ENCODE measurements around the gene ZNF302. TPM values are rescaled to one million over a fixed set of nuclear protein-coding genes. Genes with fewer than 3 reads are reported as not detected.

The ZNF302 gene
- total and polyA plus RNA-seq, 2 experiments from 2014 or later = 16.6 to 27.4 TPM

DNA sequence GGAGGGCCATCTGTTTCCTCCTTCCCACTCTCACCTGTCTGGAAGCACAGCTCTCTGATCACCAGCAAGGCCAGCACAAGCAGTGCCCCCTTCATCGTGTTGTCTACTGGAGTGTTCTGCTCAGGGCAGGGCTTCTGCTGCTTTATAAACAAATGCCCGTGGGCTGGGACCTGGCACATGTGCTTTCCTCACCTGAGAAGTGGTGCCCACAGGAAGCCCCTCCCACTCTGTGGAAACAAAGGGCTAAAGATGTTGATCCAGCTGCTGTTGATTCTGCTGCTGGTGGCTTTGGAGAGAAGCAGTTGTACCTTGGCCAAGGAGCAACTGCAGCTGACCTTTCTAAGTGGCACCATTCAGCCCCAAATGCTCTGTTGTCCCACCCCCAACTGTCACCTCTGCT lies 30.2 kb downstream of the ZNF302 start (continued):
- TF ChIP-seq, protein P1, sequence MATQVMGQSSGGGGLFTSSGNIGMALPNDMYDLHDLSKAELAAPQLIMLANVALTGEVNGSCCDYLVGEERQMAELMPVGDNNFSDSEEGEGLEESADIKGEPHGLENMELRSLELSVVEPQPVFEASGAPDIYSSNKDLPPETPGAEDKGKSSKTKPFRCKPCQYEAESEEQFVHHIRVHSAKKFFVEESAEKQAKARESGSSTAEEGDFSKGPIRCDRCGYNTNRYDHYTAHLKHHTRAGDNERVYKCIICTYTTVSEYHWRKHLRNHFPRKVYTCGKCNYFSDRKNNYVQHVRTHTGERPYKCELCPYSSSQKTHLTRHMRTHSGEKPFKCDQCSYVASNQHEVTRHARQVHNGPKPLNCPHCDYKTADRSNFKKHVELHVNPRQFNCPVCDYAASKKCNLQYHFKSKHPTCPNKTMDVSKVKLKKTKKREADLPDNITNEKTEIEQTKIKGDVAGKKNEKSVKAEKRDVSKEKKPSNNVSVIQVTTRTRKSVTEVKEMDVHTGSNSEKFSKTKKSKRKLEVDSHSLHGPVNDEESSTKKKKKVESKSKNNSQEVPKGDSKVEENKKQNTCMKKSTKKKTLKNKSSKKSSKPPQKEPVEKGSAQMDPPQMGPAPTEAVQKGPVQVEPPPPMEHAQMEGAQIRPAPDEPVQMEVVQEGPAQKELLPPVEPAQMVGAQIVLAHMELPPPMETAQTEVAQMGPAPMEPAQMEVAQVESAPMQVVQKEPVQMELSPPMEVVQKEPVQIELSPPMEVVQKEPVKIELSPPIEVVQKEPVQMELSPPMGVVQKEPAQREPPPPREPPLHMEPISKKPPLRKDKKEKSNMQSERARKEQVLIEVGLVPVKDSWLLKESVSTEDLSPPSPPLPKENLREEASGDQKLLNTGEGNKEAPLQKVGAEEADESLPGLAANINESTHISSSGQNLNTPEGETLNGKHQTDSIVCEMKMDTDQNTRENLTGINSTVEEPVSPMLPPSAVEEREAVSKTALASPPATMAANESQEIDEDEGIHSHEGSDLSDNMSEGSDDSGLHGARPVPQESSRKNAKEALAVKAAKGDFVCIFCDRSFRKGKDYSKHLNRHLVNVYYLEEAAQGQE (IDR thresholded peaks at IDR 0.05; ENCODE audit: unreplicated experiment) = no peak
- no peak for TF ChIP-seq JUNB (IDR thresholded peaks at IDR 0.05; ENCODE audit: unreplicated experiment)
- TF ChIP-seq, protein P2, sequence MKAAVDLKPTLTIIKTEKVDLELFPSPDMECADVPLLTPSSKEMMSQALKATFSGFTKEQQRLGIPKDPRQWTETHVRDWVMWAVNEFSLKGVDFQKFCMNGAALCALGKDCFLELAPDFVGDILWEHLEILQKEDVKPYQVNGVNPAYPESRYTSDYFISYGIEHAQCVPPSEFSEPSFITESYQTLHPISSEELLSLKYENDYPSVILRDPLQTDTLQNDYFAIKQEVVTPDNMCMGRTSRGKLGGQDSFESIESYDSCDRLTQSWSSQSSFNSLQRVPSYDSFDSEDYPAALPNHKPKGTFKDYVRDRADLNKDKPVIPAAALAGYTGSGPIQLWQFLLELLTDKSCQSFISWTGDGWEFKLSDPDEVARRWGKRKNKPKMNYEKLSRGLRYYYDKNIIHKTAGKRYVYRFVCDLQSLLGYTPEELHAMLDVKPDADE (IDR thresholded peaks at IDR 0.05) = no peak
- no peak for TF ChIP-seq ZNF114 (CRISPR knock-in tag; IDR thresholded peaks at IDR 0.05)
- no peak for TF ChIP-seq CREB1 (CRISPR knock-in tag; IDR thresholded peaks at IDR 0.05; ENCODE audit: low read depth)
- no peak for TF ChIP-seq STAT1 (IDR thresholded peaks at IDR 0.05; ENCODE audit: unreplicated experiment)
- TF ChIP-seq NANOG (IDR thresholded peaks at IDR 0.05; ENCODE audit: borderline replicate concordance) = no peak

DNA sequence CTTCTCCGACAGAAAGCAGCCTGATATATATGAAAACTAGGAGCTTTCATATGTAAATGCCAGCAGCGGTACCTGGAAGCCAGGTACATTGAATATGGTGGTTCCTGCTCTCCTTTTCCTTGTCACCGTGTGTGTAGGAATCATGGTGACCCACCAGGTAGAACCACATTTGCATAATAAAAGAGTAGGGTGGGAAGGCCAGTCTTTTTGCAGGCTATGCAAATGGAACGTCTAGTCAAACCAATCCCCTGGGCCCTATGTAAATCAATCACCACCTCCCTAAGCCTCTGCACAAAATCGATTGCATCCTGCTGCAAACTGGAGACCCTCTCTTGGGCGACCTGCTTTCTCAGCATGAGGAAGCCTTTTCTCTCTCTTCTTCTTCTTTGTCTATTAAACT lies 34.4 kb downstream of the ZNF302 start:
- H3K27me3 Mint-ChIP-seq (ENCODE audit: insufficient read depth, low read depth, poor library complexity) = peaks cover 10% of the 10 kb centered on the region
- H3K9me3 Mint-ChIP-seq = peaks cover 85% of the 10 kb centered on the region
- no peaks in the 10 kb centered on the region for H3F3A ChIP-seq (replicated peaks; ENCODE audit: low read depth)
- no peaks in the 10 kb centered on the region for H3K4me1 ChIP-seq (ENCODE audit: insufficient read depth)
- no peaks in the 10 kb centered on the region for H3K9me2 ChIP-seq (ENCODE audit: insufficient read depth)
- H3K36me3 Mint-ChIP-seq (ENCODE audit: low read depth) = peaks cover 21% of the 10 kb centered on the region
- no peak overlapping the region for H3K27ac Mint-ChIP-seq
- H3K36me3 ChIP-seq (ENCODE audit: insufficient read depth) = peaks cover 7% of the 10 kb centered on the region; the same call in 1 of the 2 replicates
- peak overlapping the region; percentile 56 for H3K4me2 ChIP-seq
- H3K4me3 ChIP-seq = 0 out of 2 replicates have a peak overlapping the region, but pooled peaks have one; percentile 21
- no peaks in the 10 kb centered on the region for H4K20me1 ChIP-seq (replicated peaks; ENCODE audit: insufficient read depth)
- peaks cover 4% of the 10 kb centered on the region; the same call in 2 of the 3 replicates for H3K4me1 Mint-ChIP-seq
- no peak overlapping the region for H3K4me3 Mint-ChIP-seq
- no peak overlapping the region for H3K27ac ChIP-seq (ENCODE audit: low read depth)
- H2AFZ ChIP-seq = no peak overlapping the region
- no peaks in the 10 kb centered on the region for H3K79me2 ChIP-seq (replicated peaks; ENCODE audit: insufficient read depth)
- no peaks in the 10 kb centered on the region for H3K27me3 ChIP-seq (ENCODE audit: insufficient read depth)
- ATAC-seq = peak; percentile 93
- peak; percentile 78 for DNase-seq (ENCODE audit: low spot score)
- TF ChIP-seq STAT1 (IDR thresholded peaks at IDR 0.05; ENCODE audit: unreplicated experiment) = no peak
- TF ChIP-seq, protein P2 (IDR thresholded peaks at IDR 0.05) = no peak
- TF ChIP-seq, protein P3, sequence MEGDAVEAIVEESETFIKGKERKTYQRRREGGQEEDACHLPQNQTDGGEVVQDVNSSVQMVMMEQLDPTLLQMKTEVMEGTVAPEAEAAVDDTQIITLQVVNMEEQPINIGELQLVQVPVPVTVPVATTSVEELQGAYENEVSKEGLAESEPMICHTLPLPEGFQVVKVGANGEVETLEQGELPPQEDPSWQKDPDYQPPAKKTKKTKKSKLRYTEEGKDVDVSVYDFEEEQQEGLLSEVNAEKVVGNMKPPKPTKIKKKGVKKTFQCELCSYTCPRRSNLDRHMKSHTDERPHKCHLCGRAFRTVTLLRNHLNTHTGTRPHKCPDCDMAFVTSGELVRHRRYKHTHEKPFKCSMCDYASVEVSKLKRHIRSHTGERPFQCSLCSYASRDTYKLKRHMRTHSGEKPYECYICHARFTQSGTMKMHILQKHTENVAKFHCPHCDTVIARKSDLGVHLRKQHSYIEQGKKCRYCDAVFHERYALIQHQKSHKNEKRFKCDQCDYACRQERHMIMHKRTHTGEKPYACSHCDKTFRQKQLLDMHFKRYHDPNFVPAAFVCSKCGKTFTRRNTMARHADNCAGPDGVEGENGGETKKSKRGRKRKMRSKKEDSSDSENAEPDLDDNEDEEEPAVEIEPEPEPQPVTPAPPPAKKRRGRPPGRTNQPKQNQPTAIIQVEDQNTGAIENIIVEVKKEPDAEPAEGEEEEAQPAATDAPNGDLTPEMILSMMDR (conservative IDR thresholded peaks at IDR 0.05; ENCODE audit: low read depth in 2 of 2) = no peak
- no peak for TF ChIP-seq ZNF331 (CRISPR knock-in tag; IDR thresholded peaks at IDR 0.05; ENCODE audit: low read depth)
- no peak for TF ChIP-seq JUNB (IDR thresholded peaks at IDR 0.05; ENCODE audit: unreplicated experiment)
- TF ChIP-seq NANOG (IDR thresholded peaks at IDR 0.05; ENCODE audit: borderline replicate concordance) = no peak
- TF ChIP-seq CREB1 (CRISPR knock-in tag; IDR thresholded peaks at IDR 0.05; ENCODE audit: low read depth) = no peak
- TF ChIP-seq EZH2phosphoT487 (IDR thresholded peaks at IDR 0.05; ENCODE audit: unreplicated experiment) = no peak
- no peak for TF ChIP-seq POLR2AphosphoS5 (IDR thresholded peaks at IDR 0.05; ENCODE audit: low read depth)
- no peak for TF ChIP-seq EZH2 (IDR thresholded peaks at IDR 0.05; ENCODE audit: low read depth, unreplicated experiment)
